Activated CD8-positive, alpha-beta T cell treated with anti-CD3 and anti-CD28 coated beads for 36 hours (primary cell): ENCODE measurements around the gene KCNMA1. TPM values are rescaled to one million over a fixed set of nuclear protein-coding genes. Genes with fewer than 3 reads are reported as not detected.

Experiments used
- ATAC-seq: fragments of 200-7000 bp; cut with Tn5 transposase; one replicate; pipeline ENCODE4 v1.10.0; 2021; ENCODE audit warnings: mild to moderate bottlenecking, moderate library complexity
- CTCF ChIA-PET: fragments of 350-600 bp; sonication (Branson Sonifier 250); formaldehyde crosslinking; loops from one replicate; lab custom pipeline; 2021; ENCODE audit warnings: antibody characterized with exemption; lab: Charles Lee
- POLR2A ChIA-PET: fragments of 350-600 bp; sonication (Branson Sonifier 250); formaldehyde crosslinking; loops from one replicate; lab custom pipeline; 2021; ENCODE audit warnings: antibody characterized with exemption; lab: Charles Lee
- DNase-seq: peaks from one replicate; pipeline ENCODE4 v3.0.0-alpha.2; 2020
- H3K27ac Mint-ChIP-seq: one replicate; pipeline ENCODE4 v1.8.0; 2021; ENCODE audit warnings: mild to moderate bottlenecking, mixed read lengths
- H3K27me3 Mint-ChIP-seq: one replicate; pipeline ENCODE4 v1.8.0; 2021; ENCODE audit warnings: mixed read lengths
- H3K36me3 Mint-ChIP-seq: one replicate; pipeline ENCODE4 v1.8.0; 2021; ENCODE audit warnings: low read depth, mixed read lengths
- H3K4me1 Mint-ChIP-seq: one replicate; pipeline ENCODE4 v1.8.0; 2021; ENCODE audit warnings: low read depth, mixed read lengths
- H3K4me3 Mint-ChIP-seq: one replicate; pipeline ENCODE4 v1.8.0; 2021; ENCODE audit warnings: mild to moderate bottlenecking, moderate library complexity, mixed read lengths
- H3K9me3 Mint-ChIP-seq: one replicate; pipeline ENCODE4 v1.8.0; 2021; ENCODE audit warnings: mixed read lengths
- intact Hi-C: fragments of 100-400 bp; cut with micrococcal nuclease; formaldehyde crosslinking; loops from one replicate; pipeline ENCODE4 v1.10.0; 2022
- total RNA-seq, 2 experiments: library from RNA; stranded (reverse); gene quantifications; one replicate each; pipeline ENCODE4 v1.2.3, GENCODE V29; 2021
- TF ChIP-seq, protein P1 (sequence below): fragments of 200-600 bp; IDR thresholded peaks from one replicate; pipeline ENCODE4 v1.8.0; 2022; ENCODE audit warnings: antibody characterized with exemption, mild to moderate bottlenecking

KCNMA1 gene
- total RNA-seq, 2 experiments from 2014 or later: 0.18 TPM; not detected in 1

DNA sequence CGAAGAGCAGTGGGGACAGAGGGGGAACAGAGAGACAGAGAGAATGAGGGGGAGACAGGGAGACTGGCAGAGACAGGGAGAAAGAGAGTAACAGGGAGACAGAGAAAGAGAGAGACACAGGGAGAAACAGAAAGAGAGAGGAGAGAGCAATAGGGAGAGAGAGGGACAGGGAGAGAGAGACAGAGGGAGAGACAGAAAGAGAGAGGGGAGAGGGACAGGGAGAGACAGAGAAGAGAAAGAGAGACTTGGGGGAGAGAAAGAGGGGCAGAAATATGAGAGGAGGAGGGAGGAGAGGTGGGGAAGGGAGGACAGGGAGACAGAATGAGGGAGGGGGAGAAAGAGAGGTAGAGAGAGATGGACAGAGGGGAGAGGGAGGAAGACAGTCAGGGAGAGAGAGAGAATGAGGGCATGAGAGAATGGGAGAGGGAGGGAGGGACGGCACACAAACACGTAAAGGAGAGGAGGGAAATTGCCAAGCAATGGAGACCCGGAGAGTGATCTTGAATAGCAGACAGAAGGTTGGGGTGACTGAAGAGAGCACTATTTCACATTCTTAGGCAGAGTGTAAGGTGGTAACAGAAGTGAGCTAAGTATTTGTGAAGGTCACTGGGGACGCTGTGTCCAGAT is 33.3 kb upstream of the KCNMA1 start:
- POLR2A ChIA-PET: no interaction called here
- TF ChIP-seq, protein P1, sequence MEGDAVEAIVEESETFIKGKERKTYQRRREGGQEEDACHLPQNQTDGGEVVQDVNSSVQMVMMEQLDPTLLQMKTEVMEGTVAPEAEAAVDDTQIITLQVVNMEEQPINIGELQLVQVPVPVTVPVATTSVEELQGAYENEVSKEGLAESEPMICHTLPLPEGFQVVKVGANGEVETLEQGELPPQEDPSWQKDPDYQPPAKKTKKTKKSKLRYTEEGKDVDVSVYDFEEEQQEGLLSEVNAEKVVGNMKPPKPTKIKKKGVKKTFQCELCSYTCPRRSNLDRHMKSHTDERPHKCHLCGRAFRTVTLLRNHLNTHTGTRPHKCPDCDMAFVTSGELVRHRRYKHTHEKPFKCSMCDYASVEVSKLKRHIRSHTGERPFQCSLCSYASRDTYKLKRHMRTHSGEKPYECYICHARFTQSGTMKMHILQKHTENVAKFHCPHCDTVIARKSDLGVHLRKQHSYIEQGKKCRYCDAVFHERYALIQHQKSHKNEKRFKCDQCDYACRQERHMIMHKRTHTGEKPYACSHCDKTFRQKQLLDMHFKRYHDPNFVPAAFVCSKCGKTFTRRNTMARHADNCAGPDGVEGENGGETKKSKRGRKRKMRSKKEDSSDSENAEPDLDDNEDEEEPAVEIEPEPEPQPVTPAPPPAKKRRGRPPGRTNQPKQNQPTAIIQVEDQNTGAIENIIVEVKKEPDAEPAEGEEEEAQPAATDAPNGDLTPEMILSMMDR: no peak
- DNase-seq: no peak
- ATAC-seq: no peak
- Mint-ChIP-seq H3K4me1 (peaks cover 3% of the 10 kb centered on the region), H3K9me3 (no peaks in the 10 kb centered on the region), H3K4me3 (no peak overlapping the region), H3K36me3 (no peaks in the 10 kb centered on the region), H3K27ac (no peak overlapping the region), H3K27me3 (peaks cover 19% of the 10 kb centered on the region)
- CTCF ChIA-PET: no interaction called here
- intact Hi-C loops: no loop called here

DNA sequence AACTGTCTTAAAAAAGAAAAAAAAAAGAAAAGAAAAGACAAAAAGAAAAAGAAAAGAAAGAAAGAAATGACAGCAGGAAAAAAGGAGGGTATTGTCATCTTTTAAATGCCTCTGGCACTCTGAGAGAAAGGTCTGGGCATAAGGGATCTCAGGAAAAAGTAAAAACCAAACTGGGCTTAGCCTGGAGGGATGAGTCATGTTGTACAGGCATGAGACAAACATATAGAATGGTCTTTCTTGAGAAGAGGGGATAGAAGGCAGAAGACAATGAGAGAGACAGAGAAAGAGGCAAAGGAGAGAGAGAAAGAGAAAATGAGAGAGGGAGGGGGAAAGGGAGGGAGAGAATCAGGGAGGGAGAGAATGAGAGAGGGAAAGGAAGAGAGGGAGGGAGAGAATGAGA is 32.3 kb upstream of the KCNMA1 start:
- H3K9me3 Mint-ChIP-seq: no peaks in the 10 kb centered on the region
- ATAC-seq: no peak
- CTCF ChIA-PET: interaction anchor here (0.7 to 3.5 kb wide), 2 partner anchors 26 to 41 kb away, joined by 4 to 13 read pairs; no protein-coding TSS in a partner anchor

DNA sequence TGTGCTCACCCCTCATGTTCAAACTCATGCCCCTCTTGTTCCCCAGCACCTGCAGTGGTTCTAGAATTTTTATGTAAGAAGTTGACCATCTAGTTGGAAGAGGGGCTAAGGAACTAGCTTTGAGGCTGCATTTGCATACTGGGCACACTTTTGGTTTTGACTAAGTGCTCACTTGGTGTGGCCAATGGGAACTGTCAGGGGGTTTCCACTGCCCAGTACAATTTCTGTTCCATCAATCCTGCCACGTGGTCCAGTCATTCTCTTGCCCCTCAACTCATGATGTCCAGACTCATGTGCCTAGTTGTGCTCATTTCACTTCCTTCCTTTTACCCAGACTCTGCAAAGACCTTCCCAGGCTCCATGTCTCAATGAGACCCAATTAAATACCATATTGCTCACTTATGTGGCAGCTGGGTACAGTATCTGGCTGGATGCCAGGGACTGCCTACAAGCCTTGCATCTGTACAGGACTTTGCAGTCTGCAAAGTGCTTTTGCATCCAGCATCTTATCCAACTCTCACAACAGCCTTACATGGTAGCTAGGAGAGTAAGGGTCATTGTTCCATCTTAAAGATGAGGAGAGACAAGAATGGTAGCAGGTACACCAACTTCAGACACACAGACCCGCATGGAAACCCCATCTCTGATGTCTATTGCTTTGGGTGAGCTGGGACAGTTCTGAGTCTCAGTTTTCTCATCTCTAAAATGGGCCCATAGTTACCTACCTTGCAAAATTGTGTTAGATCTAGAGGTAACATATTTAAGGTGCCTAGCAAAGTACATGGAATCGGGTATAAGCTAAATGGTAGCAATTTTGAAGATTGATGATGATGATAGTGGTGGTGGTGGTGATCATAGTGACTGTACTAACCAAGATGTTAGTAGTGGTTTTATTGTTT is 30.1 kb upstream of the KCNMA1 start:
- Mint-ChIP-seq H3K36me3 (no peaks in the 10 kb centered on the region), H3K27me3 (peaks cover 26% of the 10 kb centered on the region), H3K4me1 (no peaks in the 10 kb centered on the region), H3K4me3 (no peak overlapping the region), H3K27ac (no peak overlapping the region), H3K9me3 (no peaks in the 10 kb centered on the region)
- intact Hi-C loops: no loop called here
- no peak for ATAC-seq
- no peak for DNase-seq
- TF ChIP-seq, protein P1: no peak
- ChIA-PET POLR2A (no interaction called here), CTCF (interaction anchor here (3.5 kb wide), 1 partner anchor 44 kb away, joined by 13 read pairs; no protein-coding TSS in a partner anchor)

More for the DNA sequence above, 32.3 kb upstream of the KCNMA1 start:
- no peak overlapping the region for H3K4me3 Mint-ChIP-seq
- DNase-seq: no peak
- intact Hi-C loops: no loop called here
- H3K27me3 Mint-ChIP-seq: peaks cover 23% of the 10 kb centered on the region
- peaks cover 3% of the 10 kb centered on the region for H3K4me1 Mint-ChIP-seq
- H3K36me3 Mint-ChIP-seq: no peaks in the 10 kb centered on the region
- TF ChIP-seq, protein P1: no peak
- POLR2A ChIA-PET: no interaction called here
- no peak overlapping the region for H3K27ac Mint-ChIP-seq

DNA sequence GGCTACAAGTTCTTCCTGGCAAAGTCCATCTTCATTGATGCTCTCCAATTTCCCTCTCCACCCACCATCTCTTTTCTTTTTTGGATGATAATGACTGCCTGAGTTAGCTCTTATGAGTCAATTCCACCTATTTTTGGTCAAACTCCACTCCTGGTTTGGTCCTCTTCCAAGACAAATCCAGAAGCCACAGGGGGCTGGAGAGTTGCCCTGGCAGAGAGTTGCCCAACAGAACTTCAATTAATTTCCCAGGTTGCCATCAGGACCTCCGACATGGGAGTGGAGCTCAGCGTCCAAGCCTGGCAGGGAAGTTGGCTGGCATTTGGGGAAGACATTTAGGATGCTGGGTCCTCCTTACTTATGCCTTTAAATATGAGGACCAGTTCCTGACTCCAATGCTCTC is 29.2 kb upstream of the KCNMA1 start:
- ChIA-PET CTCF (interaction anchor here (3.5 kb wide), 1 partner anchor 45 kb away, joined by 13 read pairs; no protein-coding TSS in a partner anchor), POLR2A (no interaction called here)
- TF ChIP-seq, protein P1: no peak
- Mint-ChIP-seq H3K27ac (no peak overlapping the region), H3K27me3 (peaks cover 28% of the 10 kb centered on the region), H3K4me3 (no peak overlapping the region), H3K36me3 (no peaks in the 10 kb centered on the region), H3K9me3 (no peaks in the 10 kb centered on the region), H3K4me1 (no peaks in the 10 kb centered on the region)
- intact Hi-C loops: no loop called here
- ATAC-seq: no peak
- DNase-seq: no peak

DNA sequence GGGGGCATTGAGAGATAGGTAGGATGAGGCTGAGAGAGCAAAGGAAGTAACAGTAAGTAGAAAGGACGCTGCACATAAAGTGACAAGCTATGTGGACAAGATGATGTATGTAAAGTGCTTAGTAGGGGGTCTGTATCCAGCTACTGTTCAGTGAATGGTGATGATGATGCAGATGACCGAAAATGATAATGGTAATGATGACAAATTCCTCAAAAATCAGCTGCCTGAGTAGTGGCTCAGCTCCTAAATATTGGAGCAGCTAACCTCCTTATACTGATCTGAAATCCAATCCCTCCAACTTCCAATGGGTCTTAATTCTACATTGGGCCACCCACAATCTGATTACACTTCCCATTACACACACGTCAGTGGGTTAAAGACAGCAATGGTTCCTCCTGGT is 27.1 kb upstream of the KCNMA1 start:
- H3K9me3 Mint-ChIP-seq: no peaks in the 10 kb centered on the region
- TF ChIP-seq, protein P1: no peak
- ChIA-PET POLR2A (no interaction called here), CTCF (interaction anchor here (1.2 kb wide), 1 partner anchor 47 kb away, joined by 4 read pairs; no protein-coding TSS in a partner anchor)
- DNase-seq: no peak
- intact Hi-C loops: no loop called here
- no peaks in the 10 kb centered on the region for H3K36me3 Mint-ChIP-seq
- H3K4me3 Mint-ChIP-seq: no peak overlapping the region
- H3K27me3 Mint-ChIP-seq: peaks cover 35% of the 10 kb centered on the region
- H3K4me1 Mint-ChIP-seq: no peaks in the 10 kb centered on the region
- no peak overlapping the region for H3K27ac Mint-ChIP-seq
- ATAC-seq: no peak
